GM23248 (cell line): ENCODE results near the gene BRD3.

ENCODE experiments used
- EZH2 ChIP-seq: fragments of 200-600 bp; sonication (generic); IDR thresholded peaks from 2 replicates; pipeline ENCODE4 v1.6.1; 2018; ENCODE audit warnings: antibody characterized with exemption, mild to moderate bottlenecking; ENCODE audit not compliant: insufficient read depth, poor library complexity, severe bottlenecking
- EZH2phosphoT487 ChIP-seq: fragments of 200-600 bp; sonication (generic); IDR thresholded peaks from 2 replicates; pipeline ENCODE4 v1.6.1; 2018; ENCODE audit warnings: antibody characterized with exemption, moderate library complexity, mild to moderate bottlenecking, low read depth; ENCODE audit not compliant: insufficient read depth

- TF ChIP-seq EZH2 (no peak), EZH2phosphoT487 (no peak)
Measured at GRCh38 chr9:134041649-134041962, 26.2 kb downstream of the BRD3 start.
